NB4 (cell line): ENCODE results near the gene CFAP70.
"Not testable (repeated sequence)": the region's sequence is repeated elsewhere in the genome, so short reads cannot be mapped to it uniquely, and the experiment has no call there.

Source experiments
- DNase-seq: peaks from one replicate; pipeline ENCODE4 v3.0.0; 2010; ENCODE audit warnings: low read depth
- H3K4me3 ChIP-seq: one replicate; pipeline ENCODE4 v1.5.1; 2011; ENCODE audit warnings: mild to moderate bottlenecking, low read depth, low read length, moderate library complexity
- MYC ChIP-seq: IDR thresholded peaks from 2 replicates; pipeline ENCODE4 v1.6.1; 2011; ENCODE audit warnings: low read depth, low read length
- POLR2A ChIP-seq: IDR thresholded peaks from 2 replicates; pipeline ENCODE4 v1.6.1; 2011; ENCODE audit warnings: mild to moderate bottlenecking; ENCODE audit not compliant: insufficient read length; ENCODE audit errors: extremely low read depth
- TF ChIP-seq, protein P1 (sequence below): IDR thresholded peaks from one replicate; pipeline ENCODE4 v1.5.1; 2012; ENCODE audit warnings: low read depth, low read length
- TF ChIP-seq, protein P2 (sequence below): IDR thresholded peaks from 2 replicates; pipeline ENCODE4 v1.6.1; 2011; ENCODE audit warnings: low read depth, low read length

Gene CFAP70

DNA sequence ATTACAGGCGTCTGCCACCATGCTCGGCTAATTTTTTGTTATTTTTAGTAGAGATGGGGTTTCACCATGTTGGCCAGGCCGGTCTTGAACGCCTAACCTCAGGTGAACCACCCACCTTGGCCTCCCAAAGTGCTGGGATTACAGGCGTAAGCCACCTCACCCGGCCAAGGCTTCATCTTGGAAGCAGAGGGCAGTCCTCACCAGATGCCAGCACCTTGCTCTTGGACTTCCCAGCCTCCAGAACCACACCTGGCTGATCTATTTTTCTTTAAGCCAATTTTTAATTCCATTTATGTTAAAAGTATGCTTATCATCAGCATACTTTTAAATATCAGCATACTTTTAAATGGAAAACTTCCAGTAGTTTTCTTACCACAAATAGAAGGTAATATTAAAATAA lies 43.0 kb upstream of the CFAP70 start:
- TF ChIP-seq MYC (no peak), POLR2A (no peak)
- TF ChIP-seq, protein P1, sequence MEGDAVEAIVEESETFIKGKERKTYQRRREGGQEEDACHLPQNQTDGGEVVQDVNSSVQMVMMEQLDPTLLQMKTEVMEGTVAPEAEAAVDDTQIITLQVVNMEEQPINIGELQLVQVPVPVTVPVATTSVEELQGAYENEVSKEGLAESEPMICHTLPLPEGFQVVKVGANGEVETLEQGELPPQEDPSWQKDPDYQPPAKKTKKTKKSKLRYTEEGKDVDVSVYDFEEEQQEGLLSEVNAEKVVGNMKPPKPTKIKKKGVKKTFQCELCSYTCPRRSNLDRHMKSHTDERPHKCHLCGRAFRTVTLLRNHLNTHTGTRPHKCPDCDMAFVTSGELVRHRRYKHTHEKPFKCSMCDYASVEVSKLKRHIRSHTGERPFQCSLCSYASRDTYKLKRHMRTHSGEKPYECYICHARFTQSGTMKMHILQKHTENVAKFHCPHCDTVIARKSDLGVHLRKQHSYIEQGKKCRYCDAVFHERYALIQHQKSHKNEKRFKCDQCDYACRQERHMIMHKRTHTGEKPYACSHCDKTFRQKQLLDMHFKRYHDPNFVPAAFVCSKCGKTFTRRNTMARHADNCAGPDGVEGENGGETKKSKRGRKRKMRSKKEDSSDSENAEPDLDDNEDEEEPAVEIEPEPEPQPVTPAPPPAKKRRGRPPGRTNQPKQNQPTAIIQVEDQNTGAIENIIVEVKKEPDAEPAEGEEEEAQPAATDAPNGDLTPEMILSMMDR, result no peak
- TF ChIP-seq, protein P2, sequence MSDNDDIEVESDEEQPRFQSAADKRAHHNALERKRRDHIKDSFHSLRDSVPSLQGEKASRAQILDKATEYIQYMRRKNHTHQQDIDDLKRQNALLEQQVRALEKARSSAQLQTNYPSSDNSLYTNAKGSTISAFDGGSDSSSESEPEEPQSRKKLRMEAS, result no peak
- H3K4me3 ChIP-seq, result no peak overlapping the region
- DNase-seq, result no peak

DNA sequence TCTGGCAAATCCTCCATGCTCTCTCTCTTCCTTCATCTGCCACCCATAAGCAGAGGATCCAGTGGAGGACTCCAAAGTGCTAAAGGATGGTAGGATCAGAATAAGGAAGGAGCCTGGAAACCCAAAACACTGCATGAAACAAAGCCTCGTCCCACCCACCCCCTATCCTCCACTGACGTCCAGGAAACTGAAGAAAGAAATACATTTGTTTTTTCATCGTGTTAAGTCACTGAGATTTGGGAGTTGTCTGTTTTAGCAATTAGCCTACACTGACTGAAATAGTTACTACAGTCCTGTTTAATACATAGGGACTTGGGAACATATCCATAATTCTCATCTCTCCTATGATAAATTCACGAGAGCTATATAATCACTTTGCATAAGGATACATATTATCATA lies 40.4 kb upstream of the CFAP70 start:
- H3K4me3 ChIP-seq, result no peak overlapping the region
- TF ChIP-seq POLR2A (no peak), MYC (no peak)
- TF ChIP-seq, protein P2, result no peak
- no peak for DNase-seq

DNA sequence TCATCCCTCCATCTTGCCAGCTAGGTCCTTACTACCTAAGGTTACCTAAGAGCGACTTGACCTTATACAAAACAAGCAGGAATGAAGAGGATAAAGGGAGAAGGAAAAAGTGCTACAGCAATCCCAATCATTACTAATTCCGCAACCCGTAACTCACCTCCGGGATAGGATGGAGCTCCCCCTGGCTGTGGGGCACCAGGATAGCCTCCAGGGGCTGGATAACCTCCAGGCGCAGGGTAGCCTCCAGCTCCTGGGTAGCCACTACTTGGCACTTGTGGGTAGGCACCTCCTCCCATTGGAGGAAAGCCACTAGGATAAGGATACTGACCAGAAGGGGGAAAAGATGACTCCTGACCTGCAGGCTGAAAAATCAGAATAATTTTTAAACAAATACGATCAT lies 39.4 kb upstream of the CFAP70 start:
- H3K4me3 ChIP-seq, result no peak overlapping the region
- TF ChIP-seq, protein P2, result no peak
- TF ChIP-seq, protein P1, result peak; percentile 21
- no peak for DNase-seq

DNA sequence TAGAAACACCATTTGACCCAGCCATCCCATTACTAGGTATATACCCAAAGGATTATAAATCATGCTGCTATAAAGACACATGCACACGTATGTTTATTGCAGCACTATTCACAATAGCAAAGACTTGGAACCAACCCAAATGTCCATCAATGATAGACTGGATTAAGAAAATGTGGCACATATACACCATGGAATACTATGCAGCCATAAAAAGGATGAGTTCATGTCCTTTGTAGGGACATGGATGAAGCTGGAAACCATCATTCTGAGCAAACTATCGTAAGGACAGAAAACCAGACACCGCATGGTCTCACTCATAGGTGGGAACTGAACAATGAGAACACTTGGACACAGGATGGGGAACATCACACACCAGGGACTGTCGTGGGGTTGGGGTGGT lies 35.7 kb upstream of the CFAP70 start:
- not testable (repeated sequence) for H3K4me3 ChIP-seq, DNase-seq

DNA sequence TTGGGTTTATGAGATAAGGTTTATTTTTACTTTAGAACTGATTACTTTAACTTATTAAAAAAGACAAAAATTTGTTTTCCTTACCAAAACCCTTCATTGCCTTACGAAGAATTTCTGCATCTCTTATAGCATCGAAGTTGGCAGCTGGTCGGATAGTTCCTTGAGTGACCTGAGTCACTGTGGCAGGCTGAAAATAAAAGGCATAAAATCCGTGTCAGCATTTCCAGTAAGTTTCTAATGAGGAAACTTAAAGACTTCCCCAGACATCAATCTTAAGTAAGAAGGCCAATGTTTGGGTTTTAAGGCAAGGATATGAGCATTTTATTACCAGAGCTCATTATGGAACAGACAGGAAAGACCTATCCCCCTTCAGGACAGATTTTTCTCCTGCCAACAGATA lies 29.6 kb upstream of the CFAP70 start:
- no peak for DNase-seq
- no peak overlapping the region for H3K4me3 ChIP-seq
- TF ChIP-seq, protein P2, result no peak
- TF ChIP-seq MYC (no peak), POLR2A (no peak)
- TF ChIP-seq, protein P1, result no peak

DNA sequence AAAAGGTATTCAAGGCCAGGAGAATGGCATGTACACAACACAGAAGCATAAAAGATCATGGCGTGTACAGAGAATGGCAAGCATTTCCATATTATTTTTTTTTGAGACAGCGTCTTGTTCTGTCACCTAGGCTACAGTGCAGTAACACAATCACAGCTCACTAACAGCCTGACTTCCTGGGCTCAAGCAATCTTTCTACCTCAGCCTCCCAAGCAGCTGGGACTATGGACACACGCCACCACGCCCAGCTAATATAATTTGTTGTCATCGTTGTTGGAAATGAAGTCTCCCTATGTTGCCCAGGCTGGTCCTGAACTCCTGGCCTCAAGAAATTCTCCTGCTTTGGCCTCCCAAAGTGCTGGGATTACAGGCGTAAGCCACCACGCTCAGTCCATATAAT lies 27.9 kb upstream of the CFAP70 start:
- H3K4me3 ChIP-seq, result no peak overlapping the region
- TF ChIP-seq, protein P2, result no peak
- TF ChIP-seq POLR2A (no peak), MYC (no peak)
- TF ChIP-seq, protein P1, result no peak
- no peak for DNase-seq

DNA sequence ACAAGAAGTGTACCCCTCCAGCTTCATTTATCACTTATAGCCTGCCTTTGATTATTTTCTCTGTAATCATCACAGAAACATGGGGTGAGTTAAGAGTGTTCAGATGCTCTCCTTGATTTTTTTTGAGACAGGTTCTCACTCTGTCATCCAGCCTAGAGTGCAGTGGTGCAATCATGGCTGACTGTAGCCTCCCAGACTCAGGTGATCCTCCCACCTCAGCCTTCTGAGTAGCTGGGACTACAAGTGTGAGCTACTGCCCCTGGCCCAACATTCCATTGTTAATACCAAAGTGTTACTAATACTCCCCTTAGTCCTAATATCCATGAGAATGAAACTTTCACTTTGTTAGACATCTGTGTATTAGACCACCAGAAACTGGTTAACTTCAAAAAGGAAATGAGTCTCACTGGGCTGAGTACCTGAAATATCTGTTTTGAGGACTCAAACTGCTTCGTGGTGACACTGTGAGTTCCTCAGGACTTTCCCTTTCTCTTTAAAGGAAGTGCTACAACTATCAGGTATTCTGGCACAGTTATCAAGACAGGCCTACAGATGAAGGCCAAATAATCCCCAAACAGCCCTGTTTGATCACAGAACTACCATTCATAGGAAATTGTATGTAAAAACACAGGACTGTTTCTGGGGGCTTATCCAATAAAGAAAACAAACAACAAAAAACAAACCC lies 20.5 kb upstream of the CFAP70 start:
- TF ChIP-seq MYC, result no peak
- no peak for TF ChIP-seq POLR2A
- TF ChIP-seq, protein P2, result no peak
- TF ChIP-seq, protein P1, result no peak
- no peak for DNase-seq
- no peak overlapping the region for H3K4me3 ChIP-seq
